Stimulated activated CD8-positive, alpha-beta memory T cell treated with anti-CD3 and anti-CD28 coated beads, Interleukin-4, amount 100 ng/mL, for 24 hours (primary cell): ENCODE data around the gene U2AF2.

ENCODE experiments used
- DNase-seq: peaks from one replicate; pipeline ENCODE4 v3.0.0-alpha.2; 2020; ENCODE audit warnings: low read depth

U2AF2 gene

DNA sequence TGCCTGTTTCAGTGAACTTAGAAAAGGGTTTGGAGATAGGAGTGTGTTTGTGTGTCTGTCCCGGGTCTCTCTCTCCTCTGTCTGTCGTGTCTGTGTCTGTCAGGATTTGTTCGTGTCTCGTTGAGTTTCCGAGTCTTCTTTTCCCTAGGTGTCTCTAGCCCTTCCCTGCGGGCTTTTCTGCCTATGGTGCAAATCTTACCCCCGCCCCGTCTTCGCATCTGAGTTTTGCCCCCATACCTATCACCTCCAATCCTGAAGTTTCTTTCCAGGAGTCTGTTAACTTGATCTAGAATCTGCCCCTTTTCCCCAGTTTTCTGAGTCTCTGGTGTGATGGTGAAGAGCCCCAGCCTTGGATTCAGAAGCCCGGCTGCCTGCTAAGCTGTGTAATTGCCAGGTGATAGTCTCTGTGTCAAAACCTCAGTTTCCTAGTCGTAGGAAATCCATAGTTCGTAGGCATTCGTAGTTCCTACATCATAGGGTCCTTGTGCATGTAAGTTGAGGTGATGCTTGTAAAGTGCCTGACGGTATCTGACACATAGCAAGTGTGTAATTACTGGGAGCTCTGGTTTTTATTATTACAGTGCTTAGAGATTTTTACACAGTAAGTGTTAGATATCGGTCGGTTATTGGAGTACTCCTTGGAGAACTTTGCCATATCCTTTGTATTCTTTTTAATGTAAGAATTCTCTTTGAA, 21.0 kb downstream of the U2AF2 start:
- DNase-seq: no peak

DNA sequence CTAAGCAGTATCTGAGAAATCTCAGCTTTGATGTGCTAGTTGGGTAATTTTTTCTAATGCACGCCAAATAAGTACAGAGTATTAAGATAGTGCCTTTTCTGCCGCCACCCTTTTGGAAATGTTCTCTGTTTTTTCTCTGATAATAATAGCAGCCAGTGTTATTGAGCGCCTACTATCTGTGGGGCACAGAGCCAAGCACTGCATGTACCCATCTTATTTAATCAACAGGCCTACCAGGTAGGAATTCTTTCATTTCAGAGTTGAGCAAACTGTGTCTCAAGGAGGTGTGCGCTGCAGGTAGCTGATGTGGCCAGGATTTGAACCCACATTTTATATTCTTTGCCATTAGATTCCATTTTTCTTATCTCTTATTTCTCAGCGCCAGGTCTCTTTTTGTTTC, 21.5 kb downstream of the U2AF2 start:
- no peak for DNase-seq

DNA sequence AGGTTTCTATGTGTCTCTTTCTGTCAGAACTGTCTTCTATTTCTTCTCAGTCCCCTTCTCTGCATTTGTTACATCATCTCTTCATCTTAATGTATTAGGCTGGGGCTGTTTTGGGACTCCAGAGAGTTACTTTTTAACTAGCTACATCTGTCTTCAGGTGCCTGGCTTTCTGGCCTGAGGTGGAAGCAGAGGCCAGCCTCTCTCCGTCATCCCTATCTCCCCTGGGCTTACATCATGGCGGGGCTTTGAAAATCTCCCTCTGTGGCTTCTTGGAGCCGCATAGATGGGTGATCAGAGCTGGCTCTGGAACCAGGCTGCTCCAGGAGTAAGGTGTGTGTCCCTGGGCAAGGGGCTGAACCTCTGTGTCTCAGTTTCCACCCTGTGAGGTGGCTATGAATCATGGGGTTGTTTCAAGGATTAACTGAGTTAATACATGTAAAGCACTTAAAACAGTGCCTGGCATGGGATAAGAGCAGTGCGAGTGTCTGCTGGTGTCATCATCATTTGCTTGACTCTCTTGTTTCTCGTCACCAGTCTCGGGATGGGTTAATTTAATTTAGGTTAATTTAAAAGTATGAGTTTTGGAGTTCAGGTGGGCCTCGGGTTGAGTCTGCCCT, 22.2 kb downstream of the U2AF2 start:
- no peak for DNase-seq

DNA sequence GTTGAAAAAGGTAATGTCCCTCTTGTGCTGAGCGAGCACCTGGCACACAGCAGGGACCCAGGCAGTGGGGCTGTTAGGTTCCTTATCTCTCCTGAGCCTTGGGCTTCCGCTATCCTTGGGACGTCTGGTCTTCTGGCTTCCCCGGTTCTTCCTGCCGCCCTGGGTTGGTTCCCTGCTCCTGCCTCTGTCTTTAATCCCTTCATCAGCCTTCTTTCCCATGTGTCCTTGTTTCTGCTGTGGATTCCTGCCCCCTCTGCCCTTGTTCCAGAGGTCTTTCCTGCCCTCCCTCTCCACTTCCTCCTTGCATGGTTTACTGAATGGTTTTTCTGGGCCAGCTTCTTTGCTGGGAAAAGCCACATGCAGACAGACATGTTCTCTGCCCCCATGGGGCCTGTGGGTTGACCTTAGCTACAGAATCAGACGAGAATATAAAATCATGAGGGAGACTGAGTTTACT, 22.8 kb downstream of the U2AF2 start:
- DNase-seq: no peak

DNA sequence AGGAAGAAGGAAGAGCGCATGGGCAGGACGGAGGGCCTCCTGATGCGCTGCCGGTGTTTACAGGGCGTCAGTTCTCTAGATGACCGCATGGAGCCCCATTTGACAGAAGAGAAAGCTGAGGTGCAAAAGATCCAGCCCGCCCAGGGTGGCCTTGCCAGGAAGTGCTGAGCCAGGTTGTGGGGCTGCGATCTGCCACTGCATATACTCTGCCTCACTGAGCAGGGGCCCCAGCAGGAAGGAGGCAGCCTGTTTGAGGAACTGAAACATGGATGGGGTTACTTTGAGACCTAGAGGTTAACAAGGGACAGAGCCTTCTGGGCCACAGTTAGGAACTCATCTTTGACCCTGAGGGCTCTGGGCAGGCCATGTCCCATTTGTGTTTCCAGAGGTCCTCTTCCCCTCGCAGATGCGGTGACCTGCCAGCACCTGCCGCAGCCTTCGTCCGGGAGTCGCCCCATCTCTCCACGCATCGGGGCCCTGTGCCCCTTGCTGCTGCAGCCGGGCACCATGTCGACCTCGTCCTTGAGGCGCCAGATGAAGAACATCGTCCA, 23.4 kb downstream of the U2AF2 start:
- DNase-seq: no peak

DNA sequence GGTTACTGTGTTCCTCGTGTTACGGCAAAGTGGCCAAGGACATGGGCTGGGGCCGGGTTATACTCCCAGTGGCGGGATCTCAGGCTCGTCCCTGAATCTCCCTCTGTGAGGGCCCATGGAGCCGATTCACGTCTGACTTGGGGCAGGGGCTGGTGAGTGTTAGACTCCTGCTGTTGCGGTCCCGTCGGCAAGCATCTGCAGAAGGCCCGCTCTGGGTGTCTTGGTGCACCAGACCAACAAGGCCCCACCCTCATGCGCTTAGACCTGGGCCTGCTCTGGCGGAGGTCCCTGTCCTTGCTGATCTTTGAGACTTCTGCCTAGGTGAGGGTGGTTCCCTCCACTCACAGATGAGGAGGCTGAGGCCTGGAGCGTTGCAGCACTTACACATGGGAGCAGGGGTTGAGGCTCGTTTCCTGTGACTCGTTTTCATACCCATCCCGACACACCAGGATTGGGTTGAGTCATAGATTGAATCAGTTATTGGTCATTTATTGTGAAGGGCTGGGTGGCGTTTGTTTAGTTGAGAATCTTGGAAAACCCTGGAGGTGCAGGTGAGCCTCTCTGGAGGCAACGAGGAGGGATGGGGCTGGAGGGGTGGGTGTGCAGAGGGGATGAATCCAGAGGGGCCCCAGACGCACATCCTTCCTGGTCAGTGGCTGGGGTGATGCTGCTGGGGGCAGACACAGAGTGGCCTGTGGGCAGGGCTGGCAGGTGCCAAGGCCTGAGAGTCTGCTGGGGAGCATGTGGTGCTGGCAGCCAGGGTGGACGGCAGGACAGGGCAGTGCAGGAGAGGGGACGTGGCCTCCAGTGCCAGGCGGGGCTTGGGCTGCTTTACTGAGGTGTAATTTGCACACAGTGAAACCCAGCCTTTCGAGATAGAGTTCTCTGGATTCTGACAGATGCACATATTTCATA, 24.8 kb downstream of the U2AF2 start:
- no peak for DNase-seq

DNA sequence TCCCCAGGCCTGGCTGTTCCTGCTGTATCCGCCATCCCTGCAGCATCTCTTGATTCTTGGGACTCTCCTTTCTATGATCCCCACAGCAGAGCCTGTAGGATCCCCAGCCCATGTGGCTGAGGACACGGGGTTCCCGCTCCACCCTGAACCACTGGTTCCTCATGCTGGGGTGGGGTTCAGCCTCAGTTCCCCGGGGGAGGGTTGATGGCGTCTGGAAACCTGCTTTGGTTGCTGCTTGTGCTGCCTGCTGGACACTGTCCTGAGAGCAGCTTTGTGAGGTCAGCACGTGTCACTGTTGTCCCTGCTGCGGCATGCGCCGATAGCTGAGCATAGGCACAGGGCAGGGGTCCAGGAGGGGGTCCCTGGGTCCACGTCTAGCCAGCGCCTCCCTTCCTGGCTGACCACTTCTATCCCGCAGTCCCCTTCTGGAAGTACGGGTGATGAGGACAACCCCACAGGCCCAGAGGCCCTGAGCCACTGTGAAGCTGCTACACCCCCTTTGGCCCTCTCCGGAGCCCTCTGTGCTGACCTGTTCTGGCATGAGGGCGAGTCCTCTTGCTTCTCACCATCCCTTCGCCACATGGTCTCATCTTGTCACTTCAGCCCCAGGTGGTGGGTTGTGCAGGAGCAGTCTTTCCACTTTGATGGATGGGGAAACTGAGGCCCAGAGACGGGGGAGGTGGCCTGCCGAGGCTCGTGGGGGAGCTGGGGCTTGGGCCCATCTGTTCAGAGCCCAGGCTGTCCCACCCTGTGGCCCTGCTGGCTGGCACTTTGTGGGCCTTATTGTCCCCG, 25.7 kb downstream of the U2AF2 start:
- DNase-seq: no peak

DNA sequence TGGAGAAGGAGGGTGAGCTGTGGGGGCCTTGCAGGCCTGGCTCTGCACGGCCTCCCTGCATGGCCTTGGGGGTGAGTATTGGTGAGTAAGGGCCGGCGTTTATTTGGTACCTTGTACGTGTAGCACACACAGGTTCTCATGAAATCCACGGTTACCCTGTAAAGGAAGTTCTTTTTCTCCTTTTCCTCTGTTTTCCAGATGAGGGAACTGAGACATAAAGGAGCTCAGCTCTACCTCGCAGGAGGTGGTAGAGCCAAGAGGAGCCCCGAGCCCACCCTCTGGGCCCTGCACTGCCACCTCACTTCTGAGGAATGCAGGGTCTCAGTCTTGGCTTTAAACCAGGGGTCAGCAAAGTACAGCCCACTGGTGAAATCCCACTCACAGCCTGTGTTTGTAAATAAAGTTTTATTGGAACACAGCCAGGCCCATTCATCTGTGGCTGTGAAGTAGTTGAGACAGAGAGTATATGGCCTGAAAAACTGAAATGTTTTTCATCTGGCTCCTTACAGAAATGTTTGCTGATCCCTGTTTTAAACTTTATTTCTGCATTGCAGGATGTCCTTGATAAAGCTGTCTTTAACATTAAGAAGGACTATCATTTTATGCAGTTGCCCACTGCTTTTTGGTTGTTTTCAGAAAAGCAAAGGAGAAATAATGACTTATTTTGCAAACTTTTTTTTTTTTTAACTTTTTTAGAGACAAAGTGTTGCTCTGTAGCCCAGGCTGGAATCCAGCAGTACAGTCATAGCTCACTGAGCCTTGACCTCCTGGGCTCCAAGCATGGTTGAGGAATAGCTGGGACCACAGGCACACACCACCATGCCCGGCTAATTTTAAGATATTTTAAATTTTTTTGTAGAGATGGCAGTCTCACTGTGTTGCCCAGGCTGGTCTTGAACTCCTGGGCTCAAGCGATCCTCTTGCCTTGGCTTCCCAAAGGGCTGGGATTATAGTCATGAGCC, 26.6 kb downstream of the U2AF2 start:
- no peak for DNase-seq

DNA sequence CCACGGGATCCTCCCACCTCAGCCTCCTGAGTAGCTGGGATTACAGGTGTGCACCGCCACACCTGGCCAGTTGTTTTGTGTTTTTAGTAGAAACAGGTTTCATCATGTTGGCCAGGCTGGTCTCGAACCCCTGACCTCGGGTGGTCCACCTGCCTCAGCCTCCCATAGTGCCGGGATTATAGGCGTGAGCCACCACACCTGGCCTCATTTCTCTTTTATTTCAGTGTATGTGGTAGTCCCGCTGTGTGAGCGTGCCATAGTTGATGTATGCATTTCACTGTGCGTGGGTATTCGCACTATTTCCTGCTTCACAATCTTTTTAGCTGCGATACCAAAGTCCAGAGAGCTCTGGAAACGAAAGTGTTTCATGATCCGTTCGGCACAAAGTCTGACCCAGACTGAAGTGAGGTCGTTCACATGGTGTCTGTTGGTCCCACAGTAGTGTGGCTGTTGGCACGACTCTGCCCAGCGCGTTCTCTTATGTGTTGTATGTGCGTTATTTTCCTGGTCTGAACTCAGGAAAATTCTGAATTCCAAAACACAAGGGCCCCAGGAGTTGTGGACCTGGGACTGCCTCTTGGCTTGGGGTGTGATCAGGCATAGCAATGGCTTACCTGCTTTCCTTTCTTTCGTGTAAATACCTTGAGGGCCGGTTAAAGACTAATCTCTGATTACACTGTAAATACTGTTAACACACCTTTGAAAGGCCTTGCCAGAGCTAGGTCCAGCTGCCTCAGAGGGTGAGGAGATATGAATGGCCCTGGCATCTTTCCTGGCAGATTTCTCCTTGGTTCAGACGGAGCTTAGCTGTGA, 28.8 kb downstream of the U2AF2 start:
- DNase-seq: no peak

DNA sequence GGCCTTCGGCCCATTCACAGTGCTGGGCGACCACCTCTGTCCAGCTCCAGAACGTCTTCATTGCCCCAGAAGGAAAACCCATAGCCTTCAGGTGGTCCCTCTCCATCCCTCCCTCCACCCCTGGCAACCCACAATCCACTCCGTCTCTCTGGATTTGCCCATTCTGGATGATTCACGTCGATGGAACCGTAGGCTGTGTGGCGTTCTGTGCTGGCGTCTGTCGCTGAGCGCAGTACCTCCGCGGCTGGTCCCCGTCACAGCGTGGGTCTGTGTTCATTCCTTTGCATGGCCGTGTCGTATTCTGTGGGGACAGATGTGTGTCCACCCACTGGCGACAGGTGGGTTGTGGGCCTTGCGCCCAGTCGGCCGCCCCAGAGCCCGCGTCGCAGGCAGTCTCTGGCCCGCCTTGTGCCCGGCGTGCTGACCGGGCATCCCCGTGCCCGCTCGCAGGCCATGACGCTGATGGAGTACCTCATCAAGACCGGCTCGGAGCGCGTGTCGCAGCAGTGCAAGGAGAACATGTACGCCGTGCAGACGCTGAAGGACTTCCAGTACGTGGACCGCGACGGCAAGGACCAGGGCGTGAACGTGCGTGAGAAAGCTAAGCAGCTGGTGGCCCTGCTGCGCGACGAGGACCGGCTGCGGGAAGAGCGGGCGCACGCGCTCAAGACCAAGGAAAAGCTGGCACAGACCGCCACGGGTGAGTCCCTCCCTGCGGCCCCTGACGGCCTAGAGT, 30.3 kb downstream of the U2AF2 start:
- DNase-seq: no peak

DNA sequence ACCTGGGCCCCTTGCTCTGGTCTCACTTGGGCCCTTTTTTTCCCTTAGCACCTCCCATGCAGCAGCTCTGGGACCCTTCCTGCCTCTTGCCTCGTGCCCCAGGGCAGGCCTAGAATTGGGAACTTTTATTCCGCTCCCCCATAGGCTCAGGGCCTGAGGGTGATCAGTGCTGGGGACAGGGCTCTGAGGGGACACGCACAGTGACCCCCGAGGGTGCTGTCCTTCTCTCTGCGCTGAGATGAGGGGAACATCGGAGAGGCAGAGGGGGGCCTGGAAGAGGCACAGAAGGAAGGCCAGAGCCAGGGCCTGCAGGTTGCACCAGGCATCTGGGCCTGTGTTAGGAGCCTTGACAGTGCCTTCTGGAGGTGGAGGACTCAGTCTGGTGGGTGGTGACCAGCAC, 30.9 kb downstream of the U2AF2 start:
- no peak for DNase-seq

DNA sequence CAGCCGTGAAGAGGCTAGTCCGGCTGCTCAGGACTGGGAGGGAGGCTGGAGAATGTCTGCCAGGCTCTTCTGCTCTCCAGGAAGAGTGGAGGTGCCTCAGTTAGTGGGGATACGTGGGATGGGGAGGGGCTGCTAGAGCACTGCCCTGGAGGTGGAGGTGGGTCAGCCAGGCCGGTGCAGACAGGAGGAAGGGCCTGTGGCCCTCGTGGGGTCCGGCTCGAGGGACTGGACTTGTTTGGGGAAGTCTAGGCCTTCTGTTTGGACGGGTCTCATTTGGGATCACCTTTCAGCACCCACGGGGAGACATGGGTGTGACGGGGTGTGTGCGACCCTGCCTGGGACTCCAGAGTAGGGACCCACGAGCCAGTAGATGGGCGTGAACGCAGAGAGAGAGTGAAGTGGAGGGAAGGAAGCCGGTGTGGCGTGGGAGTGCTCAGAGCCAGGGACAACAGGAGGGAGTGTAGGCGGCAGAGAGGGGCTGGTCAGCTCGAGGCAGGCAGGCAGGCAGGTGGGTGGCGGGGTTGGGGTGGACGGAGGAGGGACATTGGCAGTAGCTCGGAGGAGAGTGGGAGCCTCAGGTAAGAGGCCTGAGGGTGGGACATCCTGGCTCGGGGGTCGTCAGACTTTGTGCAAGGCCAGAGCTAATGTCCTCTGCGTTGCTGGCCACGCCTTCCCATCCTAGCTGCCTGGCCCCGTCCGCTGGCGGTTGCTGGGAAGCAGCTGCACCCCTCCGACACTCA, 31.6 kb downstream of the U2AF2 start:
- no peak for DNase-seq

DNA sequence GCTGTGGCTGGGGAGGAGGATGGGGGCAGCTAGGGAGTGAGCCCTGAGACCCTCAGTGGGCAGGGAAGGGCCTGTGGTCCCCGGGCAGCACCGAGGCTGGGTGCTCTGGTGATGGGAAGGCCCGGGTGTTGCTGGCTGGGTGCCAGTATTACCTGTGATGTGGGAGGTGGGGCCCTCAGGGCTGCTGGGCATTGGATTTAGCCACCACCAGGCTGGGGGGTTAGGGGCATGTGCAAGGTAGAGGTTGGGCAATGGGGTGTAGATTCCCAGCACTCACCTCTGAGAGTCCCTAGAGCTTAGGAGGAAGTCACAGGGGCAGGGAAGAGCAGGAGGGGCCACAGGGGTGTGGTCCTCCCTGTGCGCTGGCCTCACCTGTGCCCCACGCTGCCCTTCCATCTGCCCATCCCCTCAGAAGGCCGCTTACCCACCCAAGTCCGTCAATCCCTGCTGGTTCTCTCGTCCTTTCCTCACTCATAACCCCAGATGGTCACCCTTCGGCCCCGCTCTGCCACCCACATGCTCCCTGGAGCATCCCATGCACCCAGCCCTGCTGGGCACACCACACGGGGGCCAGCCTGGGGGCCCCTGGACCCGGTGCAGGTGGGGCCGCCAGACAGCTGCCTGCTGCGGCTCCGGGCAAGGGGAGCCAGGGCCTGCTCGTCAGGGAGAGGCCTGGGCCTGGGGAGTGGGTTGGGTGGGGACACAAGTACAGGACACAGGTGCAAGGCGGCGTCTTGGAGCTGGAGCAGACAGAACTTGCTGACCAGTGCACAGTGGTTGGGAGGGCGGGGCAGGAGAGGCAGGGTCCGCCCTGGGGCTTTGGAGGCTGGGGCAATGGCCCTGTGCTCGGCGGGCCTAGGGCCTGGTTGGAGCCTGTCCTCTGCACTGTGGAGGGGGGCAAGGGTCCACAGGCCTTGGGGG, 32.7 kb downstream of the U2AF2 start:
- DNase-seq: no peak

DNA sequence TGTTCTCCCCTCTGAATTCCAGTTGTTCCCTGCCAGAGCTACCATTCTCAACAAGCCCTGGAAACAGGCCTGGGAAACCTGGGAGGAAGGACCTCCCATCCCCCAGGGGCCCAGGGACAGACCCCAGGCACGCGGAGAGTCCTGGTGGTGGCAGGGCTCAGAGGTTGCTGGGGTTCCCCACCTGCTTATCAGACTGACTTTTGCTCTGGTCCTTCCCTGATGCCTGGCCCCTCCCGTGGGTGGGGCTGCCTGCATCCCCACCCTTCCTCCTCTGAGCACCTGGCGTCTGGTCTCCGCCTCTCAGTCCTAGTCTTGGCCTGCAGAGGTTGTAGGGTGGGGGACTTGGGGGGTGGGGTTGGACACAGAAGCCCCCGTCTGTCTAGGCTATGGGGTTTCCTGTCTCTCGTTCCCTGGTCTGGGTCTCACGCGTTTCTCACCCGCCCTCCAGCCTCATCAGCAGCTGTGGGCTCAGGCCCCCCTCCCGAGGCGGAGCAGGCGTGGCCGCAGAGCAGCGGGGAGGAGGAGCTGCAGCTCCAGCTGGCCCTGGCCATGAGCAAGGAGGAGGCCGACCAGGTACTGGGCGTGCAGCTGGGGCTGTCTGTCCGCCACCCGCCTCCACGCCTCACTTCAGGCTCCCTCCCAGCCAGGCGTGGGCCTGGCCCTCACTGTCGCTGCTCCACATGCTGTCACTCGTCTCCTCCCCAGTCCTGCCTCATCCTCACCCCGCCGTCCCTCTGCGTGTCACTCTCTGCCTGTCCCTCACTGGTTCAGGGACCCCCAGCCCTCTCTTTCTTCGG, 33.8 kb downstream of the U2AF2 start:
- DNase-seq: no peak

DNA sequence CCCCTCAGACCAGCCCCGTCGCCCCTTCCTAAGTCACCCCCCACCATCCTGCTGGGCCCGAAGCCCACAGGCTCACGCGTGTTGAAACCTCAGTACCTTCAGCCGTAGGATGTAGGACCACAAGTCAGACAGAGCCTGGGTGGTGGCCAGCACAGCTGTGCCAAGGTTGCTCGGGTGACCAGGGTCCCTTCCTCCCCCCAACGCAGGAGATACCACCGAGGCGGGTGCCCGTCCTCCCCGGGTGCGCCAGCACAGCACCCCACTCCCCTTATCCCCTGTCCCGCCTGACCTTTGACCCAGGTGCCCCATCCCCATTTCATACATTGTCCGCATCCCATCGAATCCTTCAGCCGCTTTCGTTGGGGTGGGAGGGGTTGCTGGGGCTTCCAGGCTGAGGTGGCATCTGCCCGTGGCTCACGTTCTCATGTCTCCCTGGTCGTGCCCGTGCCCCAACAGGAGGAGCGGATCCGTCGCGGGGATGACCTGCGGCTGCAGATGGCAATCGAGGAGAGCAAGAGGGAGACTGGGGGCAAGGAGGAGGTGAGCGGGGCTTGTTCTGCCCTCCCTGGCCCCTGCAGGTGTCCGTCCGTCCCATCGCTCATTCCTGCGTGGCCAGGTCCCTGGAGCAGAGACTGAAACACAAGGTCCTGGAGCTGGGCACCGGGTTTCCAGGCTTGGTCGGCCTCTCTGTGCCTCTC, 34.7 kb downstream of the U2AF2 start:
- no peak for DNase-seq
